Astrocyte of the cerebellum (primary cell): ENCODE data around the gene CABCOCO1.

ENCODE experiments used
- DNase-seq: peaks from one replicate; pipeline ENCODE4 v3.0.0-alpha.2; 2011; ENCODE audit warnings: low read depth
- H3K4me3 ChIP-seq: 2 replicates; pipeline ENCODE4 v1.5.1; 2011; ENCODE audit warnings: mild to moderate bottlenecking, low read depth, low read length, moderate library complexity
- in situ Hi-C: cut with HindIII; loops from 2 replicates; pipeline ENCODE4 v1.10.0; 2017; ENCODE audit warnings: low sequenced_read_pairs
- TF ChIP-seq, protein P1 (sequence below): IDR thresholded peaks from 2 replicates; pipeline ENCODE4 v1.5.1; 2012; ENCODE audit warnings: low read length, low read depth, moderate library complexity, mild to moderate bottlenecking; ENCODE audit errors: missing control alignments

CABCOCO1 gene

DNA sequence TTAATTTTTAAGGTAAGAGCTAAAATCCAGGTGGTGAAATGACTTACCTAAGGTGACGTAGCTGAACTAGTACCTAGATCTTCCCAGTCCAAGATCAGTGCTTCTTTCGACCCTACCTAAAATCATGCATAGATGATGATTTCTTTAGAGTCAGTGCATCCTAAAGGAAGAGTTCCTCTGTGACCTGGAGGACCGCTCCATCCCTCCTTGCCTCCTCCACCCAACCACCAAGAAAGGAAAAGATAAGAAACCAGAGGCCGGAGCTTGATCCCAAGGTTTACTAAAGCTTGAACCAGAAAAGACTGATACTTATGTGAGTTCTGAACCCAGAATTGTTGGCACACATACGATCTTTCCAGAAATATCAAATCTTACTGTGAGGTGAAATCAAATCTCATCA lies 101.8 kb downstream of the CABCOCO1 start:
- DNase-seq: no peak
- in situ Hi-C loops: no loop called here
- TF ChIP-seq, protein P1, sequence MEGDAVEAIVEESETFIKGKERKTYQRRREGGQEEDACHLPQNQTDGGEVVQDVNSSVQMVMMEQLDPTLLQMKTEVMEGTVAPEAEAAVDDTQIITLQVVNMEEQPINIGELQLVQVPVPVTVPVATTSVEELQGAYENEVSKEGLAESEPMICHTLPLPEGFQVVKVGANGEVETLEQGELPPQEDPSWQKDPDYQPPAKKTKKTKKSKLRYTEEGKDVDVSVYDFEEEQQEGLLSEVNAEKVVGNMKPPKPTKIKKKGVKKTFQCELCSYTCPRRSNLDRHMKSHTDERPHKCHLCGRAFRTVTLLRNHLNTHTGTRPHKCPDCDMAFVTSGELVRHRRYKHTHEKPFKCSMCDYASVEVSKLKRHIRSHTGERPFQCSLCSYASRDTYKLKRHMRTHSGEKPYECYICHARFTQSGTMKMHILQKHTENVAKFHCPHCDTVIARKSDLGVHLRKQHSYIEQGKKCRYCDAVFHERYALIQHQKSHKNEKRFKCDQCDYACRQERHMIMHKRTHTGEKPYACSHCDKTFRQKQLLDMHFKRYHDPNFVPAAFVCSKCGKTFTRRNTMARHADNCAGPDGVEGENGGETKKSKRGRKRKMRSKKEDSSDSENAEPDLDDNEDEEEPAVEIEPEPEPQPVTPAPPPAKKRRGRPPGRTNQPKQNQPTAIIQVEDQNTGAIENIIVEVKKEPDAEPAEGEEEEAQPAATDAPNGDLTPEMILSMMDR: no peak
- H3K4me3 ChIP-seq: no peak overlapping the region

DNA sequence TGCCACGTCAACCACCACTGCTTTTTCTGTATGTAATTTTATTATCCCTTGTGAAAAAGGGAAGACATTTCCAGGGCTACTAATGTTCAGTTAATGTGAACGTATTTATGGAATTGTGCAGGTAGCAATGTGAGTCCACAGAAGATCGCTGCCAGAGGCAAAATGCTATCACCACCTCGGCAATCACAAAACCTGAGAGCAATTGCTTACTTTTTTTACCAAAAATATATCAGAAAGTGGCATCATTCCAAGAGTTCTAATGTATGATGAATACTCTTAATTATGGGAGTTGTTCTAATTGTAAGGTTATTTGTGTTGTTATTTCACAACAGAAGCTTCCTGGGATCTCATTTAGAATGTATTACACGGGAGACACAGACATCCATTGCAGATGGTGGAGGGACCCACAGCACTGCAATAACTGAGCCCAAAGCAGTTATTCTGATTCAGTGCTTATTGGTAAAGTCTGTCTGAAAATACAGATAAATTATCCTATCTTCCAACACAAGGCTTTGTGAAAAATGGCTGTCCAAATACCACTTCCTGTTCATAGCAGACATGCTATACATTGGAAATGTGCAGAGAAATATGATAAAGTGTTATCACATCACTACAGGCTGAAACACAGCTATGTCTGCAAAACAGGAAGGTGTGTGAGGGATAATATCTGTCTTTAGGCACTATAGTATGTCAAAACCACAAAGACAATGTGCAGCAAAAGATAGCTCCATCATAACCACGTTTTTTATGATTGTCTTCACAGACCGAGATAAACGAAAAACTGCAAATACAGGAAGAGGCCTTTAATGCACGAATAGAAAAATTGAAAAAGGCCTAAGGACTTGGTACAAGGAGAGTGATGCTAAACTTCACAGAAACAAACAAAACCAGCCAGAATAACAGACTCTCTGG lies 102.7 kb downstream of the CABCOCO1 start:
- H3K4me3 ChIP-seq: no peak overlapping the region
- TF ChIP-seq, protein P1: no peak
- no peak for DNase-seq
- in situ Hi-C loops: no loop called here

DNA sequence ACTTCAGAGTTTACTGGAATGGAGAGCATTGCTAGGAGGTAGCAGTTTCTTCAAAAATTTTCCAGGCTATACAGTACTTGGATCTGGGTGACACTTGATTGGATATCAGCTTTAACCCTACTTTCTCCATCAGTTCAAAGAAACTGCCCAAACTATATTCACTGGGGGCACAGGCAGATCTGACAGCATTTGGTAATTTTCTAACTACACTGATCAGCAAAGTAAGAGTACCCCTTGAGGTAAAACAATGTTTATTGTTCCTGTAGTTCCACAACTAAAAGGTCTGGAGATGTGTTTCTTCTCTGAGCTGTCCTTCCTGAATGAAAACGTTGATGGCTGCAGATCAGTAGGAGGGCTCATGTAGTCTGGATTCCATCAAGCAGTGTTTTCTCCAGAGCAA lies 104.2 kb downstream of the CABCOCO1 start:
- H3K4me3 ChIP-seq: no peak overlapping the region
- TF ChIP-seq, protein P1: no peak
- in situ Hi-C loops: no loop called here
- DNase-seq: no peak

DNA sequence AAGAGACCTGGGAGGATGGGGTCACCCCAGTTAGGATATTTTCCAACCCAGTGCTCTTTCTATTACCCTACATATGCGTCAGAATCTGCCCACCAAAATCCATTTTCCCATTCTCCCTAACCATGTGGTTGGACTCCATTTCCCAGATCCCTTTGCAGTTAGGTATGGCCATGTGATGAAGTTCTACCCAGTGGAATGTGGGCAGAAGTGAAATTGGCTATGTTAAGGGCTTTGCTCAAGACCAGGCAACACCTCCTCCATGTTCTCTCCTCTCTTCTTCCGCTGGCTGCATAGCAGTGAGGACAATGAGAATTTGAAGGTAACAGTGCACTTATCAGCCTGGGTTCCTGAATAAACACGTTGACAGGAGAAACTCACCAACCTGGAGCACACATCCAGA lies 111.3 kb downstream of the CABCOCO1 start:
- no peak overlapping the region for H3K4me3 ChIP-seq
- in situ Hi-C loops: no loop called here
- TF ChIP-seq, protein P1: no peak
- DNase-seq: no peak

DNA sequence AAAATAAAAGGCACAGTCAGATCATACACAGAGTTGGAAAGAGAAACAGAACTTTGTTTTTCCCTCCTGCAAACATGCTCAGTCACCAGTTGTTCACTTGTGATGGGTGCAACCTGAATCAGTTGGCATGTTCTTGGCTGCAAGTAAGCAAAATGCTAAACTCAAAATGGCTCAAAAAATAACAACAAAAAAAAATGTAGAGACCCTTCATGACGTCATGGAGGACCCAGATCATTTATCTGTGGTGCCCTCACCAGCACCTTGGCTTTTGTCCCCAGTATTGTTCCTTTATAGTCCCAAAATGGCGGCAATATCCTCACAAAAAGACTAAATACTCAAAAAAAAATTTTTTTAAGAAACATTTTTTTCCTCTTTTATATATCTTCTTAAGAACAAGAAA lies 112.4 kb downstream of the CABCOCO1 start:
- DNase-seq: no peak
- no peak overlapping the region for H3K4me3 ChIP-seq
- TF ChIP-seq, protein P1: no peak
- in situ Hi-C loops: no loop called here

DNA sequence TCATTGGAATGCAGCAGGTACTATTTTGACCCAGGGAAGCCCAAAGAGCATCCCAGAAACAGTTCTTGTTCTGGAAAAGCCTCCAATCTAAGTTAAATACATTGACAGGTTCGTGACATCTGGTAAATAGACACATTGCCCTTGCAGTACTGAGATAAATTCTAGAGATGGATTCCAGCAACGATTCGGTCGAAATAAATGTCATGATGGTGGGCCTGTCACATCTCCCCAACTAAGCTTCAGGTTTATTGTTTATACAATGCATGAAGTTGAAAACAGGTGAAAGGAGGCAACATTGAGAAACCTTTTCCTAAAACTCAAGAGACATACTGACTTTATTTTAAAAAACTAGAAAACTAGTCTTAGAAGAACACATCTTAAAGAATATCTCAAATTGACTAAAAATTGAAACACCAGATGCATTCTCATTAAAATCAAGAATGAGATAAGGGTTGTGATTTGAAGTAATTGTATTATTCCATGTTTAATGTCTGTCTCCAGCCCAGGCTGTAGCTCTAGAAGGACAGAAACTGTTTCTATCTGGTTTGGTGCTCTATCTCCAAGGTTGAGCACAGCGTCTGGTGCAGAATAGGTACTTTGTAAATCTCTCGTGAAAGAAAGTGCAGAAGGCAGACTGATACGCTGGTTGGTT lies 114.0 kb downstream of the CABCOCO1 start:
- no peak for DNase-seq
- TF ChIP-seq, protein P1: no peak
- H3K4me3 ChIP-seq: no peak overlapping the region
- in situ Hi-C loops: no loop called here
